ENCODE data around the gene ATP2B2. TPM values are rescaled to one million over a fixed set of nuclear protein-coding genes. Genes with fewer than 3 reads are reported as not detected.

Gene ATP2B2
- total and polyA plus RNA-seq, 9 of the 15 experiments (the other 6 are each of a cell fraction or from before 2014, with no cell fraction given): 0.06 TPM; not detected in 8

GRCh38 chr3:10551139-10551538, 45.8 kb upstream of the ATP2B2 start:
- TF ChIP-seq THAP12 (CRISPR knock-in tag; IDR thresholded peaks at IDR 0.05) (no peak), ETS2 (tag; IDR thresholded peaks at IDR 0.05; ENCODE audit: borderline replicate concordance, poor library complexity, severe bottlenecking) (no peak), ZNF830 (CRISPR knock-in tag; IDR thresholded peaks at IDR 0.05) (no peak), HNRNPLL (IDR thresholded peaks at IDR 0.05; ENCODE audit: low read depth, low read length, poor library complexity, severe bottlenecking) (no peak), POLR2AphosphoS2 (IDR thresholded peaks at IDR 0.05; ENCODE audit: low read length) (no peak), TEAD2 (tag; IDR thresholded peaks at IDR 0.05) (no peak), SREBF2 (CRISPR knock-in tag; IDR thresholded peaks at IDR 0.05) (no peak), NONO (IDR thresholded peaks at IDR 0.05; ENCODE audit: low read depth in 2 of 2, low read length in 1 of 2) (no peak), HMGN3 (IDR thresholded peaks at IDR 0.05; ENCODE audit: borderline replicate concordance, extremely low read depth, insufficient read length, low read depth, low read length) (no peak), MYC (IDR thresholded peaks at IDR 0.05; ENCODE audit: low read depth, low read length) (no peak), MYC (CRISPR knock-in tag; IDR thresholded peaks at IDR 0.05; ENCODE audit: borderline replicate concordance, low read depth) (no peak)
- CTCF ChIA-PET (ENCODE audit: low intra/inter-chr PET ratio): no interaction called here
- peaks cover 5 to 27% of the 10 kb centered on the region in 2 experiments; a peak in 4 of 5 replicates for H3K27me3 ChIP-seq (ENCODE audit: control insufficient read depth in 2 of 2, insufficient read depth in 2 of 2, low read length in 2 of 2)
- H3K4me1 ChIP-seq (replicated peaks in 1 of 2; ENCODE audit: control insufficient read depth in 2 of 2, insufficient read depth in 2 of 2, low read length in 2 of 2): no peaks in the 10 kb centered on the region; a peak in 2 of 5 replicates
- BruUV-seq (replicated peaks): no TSS peak
- no peaks in the 10 kb centered on the region for H3K79me2 ChIP-seq (ENCODE audit: control insufficient read depth, insufficient read depth, low read length)
- H3K9ac ChIP-seq (ENCODE audit: insufficient read depth in 1 of 2, low read depth in 2 of 2, low read length in 2 of 2): no peak overlapping the region
- no peaks in the 10 kb centered on the region for H3K9me3 ChIP-seq (replicated peaks; ENCODE audit: control insufficient read depth, insufficient read depth, low read depth, low read length)
- no peaks in the 10 kb centered on the region for H3K9me1 ChIP-seq (ENCODE audit: control insufficient read depth, insufficient read depth, low read length)
- intact Hi-C loops (cut with micrococcal nuclease): no loop called here
- H3K4me2 ChIP-seq (ENCODE audit: insufficient read depth, low read length): no peak overlapping the region
- no peak for DNase-seq (ENCODE audit: extremely low read depth in 1 of 4, low spot score in 3 of 4)
- POLR2A ChIA-PET: interaction anchor here (0.5 to 1.1 kb wide), 4 partner anchors 9 to 849 kb away, joined by 3 to 5 read pairs (median 4); no protein-coding TSS in a partner anchor
- no peak overlapping the region for H3K4me3 ChIP-seq
- H2AFZ ChIP-seq (ENCODE audit: low read depth, low read length): no peak overlapping the region
- H3K27ac ChIP-seq (ENCODE audit: extremely low read depth, low read depth, low read length): no peak overlapping the region
- H3K36me3 ChIP-seq (ENCODE audit: control insufficient read depth, insufficient read depth, low read length): no peaks in the 10 kb centered on the region
- in situ Hi-C loops (cut with MboI): no loop called here
- WGBS (ENCODE audit: insufficient coverage, low coverage, missing lambda C conversion rate): under 1% methylated on average over 9 of the region's 9 CpGs
- no peak for FAIRE-seq
- ATAC-seq: no peak
- H4K20me1 ChIP-seq (replicated peaks; ENCODE audit: control insufficient read depth, insufficient read depth, low read length): peaks cover 3% of the 10 kb centered on the region; the same call in 1 of the 2 replicates
